Right lobe of liver (tissue), 4 donors: ENCODE measurements around the gene FHIT.

Source experiments
- POLR2A ChIP-seq: fragments of 450-650 bp; IDR thresholded peaks from one replicate; pipeline ENCODE4 v1.6.1; 2017; ENCODE audit warnings: antibody characterized with exemption, mild to moderate bottlenecking
- TF ChIP-seq, protein P1 (sequence below), 4 donors: fragments of 200-600 bp in 3 of 4; fragments of 450-650 bp in 1 of 4; IDR thresholded peaks; one replicate each; pipeline versions ENCODE4 v1.5.1 to v1.8.0; 2016 to 2022; ENCODE audit warnings: antibody characterized with exemption in 4 of 4, mild to moderate bottlenecking in 2 of 4
- donor health status: DM: no; HTN: no; CAD: no.
- donor health status: DM: no; HTN: no; CAD: no.
- donor health status: DM: no; HTN: yes; CAD: no.

DNA sequence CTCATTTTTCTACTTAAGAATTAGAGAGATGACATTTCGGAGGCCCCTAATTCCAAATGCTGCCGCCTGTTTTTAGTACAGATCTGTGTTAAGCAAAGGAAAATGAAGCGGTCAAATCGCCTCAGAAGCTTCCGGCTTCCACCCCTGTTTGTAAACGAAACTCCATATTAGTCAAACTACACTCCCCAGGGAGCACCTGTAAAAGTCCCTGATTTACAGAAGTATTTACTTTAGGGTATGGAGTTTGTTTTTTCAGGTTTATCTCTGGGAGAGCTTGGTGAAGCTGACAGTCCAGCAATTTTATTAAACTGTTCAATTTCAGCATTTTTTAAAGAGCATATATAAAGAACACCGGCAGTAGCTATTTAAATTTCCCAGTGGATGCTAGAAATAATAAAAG, 319.8 kb downstream of the FHIT start:
- TF ChIP-seq, protein P1, sequence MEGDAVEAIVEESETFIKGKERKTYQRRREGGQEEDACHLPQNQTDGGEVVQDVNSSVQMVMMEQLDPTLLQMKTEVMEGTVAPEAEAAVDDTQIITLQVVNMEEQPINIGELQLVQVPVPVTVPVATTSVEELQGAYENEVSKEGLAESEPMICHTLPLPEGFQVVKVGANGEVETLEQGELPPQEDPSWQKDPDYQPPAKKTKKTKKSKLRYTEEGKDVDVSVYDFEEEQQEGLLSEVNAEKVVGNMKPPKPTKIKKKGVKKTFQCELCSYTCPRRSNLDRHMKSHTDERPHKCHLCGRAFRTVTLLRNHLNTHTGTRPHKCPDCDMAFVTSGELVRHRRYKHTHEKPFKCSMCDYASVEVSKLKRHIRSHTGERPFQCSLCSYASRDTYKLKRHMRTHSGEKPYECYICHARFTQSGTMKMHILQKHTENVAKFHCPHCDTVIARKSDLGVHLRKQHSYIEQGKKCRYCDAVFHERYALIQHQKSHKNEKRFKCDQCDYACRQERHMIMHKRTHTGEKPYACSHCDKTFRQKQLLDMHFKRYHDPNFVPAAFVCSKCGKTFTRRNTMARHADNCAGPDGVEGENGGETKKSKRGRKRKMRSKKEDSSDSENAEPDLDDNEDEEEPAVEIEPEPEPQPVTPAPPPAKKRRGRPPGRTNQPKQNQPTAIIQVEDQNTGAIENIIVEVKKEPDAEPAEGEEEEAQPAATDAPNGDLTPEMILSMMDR (IDR thresholded peaks at IDR 0.05) = no peak
- no peak for TF ChIP-seq POLR2A
